GM23338 (cell line): ENCODE data around the gene ST7L.

Source experiments
- CREB1 ChIP-seq: fragments of 250-450 bp; sonication (Bioruptor Pico); IDR thresholded peaks from 2 replicates; pipeline ENCODE4 v1.5.0; 2020; ENCODE audit warnings: low read depth, mild to moderate bottlenecking, moderate library complexity
- CTCF ChIP-seq, 2 experiments: fragments of 200-600 bp in 1 of 2; sonication (generic) in 1 of 2; conservative IDR thresholded peaks; 2 replicates each; pipeline versions ENCODE4 v1.5.1 to v1.6.1; 2016 to 2017; ENCODE audit warnings: antibody characterized with exemption in 2 of 2, low read depth in 2 of 2, mild to moderate bottlenecking in 2 of 2, moderate library complexity in 1 of 2
- POLR2AphosphoS5 ChIP-seq: IDR thresholded peaks from 2 replicates; pipeline ENCODE4 v1.6.1; 2016; ENCODE audit warnings: antibody characterized with exemption, low read depth
- STAT1 ChIP-seq: IDR thresholded peaks from one replicate; pipeline ENCODE4 v1.6.1; 2016; ENCODE audit warnings: antibody characterized with exemption; ENCODE audit not compliant: unreplicated experiment
- TF ChIP-seq, protein P1 (sequence below): IDR thresholded peaks from one replicate; pipeline ENCODE4 v1.6.1; 2018; ENCODE audit warnings: antibody characterized with exemption; ENCODE audit not compliant: unreplicated experiment

DNA sequence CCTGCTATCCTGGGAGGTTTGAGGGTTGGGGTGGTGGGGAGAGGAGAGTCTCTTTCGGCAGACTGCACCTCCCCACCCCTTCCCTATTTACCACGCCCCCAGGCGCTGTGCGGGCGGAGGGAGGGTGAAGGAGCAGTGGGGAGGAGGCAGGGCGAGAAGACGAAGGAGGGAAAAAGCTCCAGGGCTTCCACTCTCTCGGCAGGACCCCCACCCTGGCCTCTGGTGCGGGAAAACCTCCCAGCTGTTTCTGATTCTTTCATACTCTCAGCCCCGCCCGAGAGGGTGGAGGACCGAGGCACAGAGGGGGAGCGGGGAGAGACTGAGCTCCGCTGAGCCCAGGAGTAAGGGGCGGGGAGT is 111.0 kb downstream of the ST7L start:
- TF ChIP-seq, protein P1, sequence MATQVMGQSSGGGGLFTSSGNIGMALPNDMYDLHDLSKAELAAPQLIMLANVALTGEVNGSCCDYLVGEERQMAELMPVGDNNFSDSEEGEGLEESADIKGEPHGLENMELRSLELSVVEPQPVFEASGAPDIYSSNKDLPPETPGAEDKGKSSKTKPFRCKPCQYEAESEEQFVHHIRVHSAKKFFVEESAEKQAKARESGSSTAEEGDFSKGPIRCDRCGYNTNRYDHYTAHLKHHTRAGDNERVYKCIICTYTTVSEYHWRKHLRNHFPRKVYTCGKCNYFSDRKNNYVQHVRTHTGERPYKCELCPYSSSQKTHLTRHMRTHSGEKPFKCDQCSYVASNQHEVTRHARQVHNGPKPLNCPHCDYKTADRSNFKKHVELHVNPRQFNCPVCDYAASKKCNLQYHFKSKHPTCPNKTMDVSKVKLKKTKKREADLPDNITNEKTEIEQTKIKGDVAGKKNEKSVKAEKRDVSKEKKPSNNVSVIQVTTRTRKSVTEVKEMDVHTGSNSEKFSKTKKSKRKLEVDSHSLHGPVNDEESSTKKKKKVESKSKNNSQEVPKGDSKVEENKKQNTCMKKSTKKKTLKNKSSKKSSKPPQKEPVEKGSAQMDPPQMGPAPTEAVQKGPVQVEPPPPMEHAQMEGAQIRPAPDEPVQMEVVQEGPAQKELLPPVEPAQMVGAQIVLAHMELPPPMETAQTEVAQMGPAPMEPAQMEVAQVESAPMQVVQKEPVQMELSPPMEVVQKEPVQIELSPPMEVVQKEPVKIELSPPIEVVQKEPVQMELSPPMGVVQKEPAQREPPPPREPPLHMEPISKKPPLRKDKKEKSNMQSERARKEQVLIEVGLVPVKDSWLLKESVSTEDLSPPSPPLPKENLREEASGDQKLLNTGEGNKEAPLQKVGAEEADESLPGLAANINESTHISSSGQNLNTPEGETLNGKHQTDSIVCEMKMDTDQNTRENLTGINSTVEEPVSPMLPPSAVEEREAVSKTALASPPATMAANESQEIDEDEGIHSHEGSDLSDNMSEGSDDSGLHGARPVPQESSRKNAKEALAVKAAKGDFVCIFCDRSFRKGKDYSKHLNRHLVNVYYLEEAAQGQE: no peak
- no peak for TF ChIP-seq CTCF (conservative IDR thresholded peaks at IDR 0.05; ENCODE audit: low read depth in 2 of 2)
- TF ChIP-seq POLR2AphosphoS5: no peak
- TF ChIP-seq STAT1: no peak
- no peak for TF ChIP-seq CREB1 (CRISPR knock-in tag)
